ENCODE measurements around the gene RNF130.
"Not testable (repeated sequence)": the region's sequence is repeated elsewhere in the genome, so short reads cannot be mapped to it uniquely, and the experiment has no call there.

The RNF130 gene

GRCh38 chr5:180013678-180014077 lies 57.9 kb downstream of the RNF130 start:
- no peak for FAIRE-seq

- no peak for FAIRE-seq
These were observed 59.2 kb downstream of the RNF130 start for GRCh38 chr5:180012316-180012715.

- no peak for FAIRE-seq
These were observed 60.9 kb downstream of the RNF130 start for GRCh38 chr5:180010636-180011035.

GRCh38 chr5:180009581-180009980 lies 62.0 kb downstream of the RNF130 start:
- no peak for FAIRE-seq

GRCh38 chr5:180008433-180008832 lies 63.1 kb downstream of the RNF130 start:
- FAIRE-seq, result no peak

- FAIRE-seq, result no peak
These were observed 64.0 kb downstream of the RNF130 start for GRCh38 chr5:180007582-180007981.

GRCh38 chr5:180006141-180006540 lies 65.4 kb downstream of the RNF130 start:
- FAIRE-seq, result no peak

GRCh38 chr5:180003127-180003526 lies 68.4 kb downstream of the RNF130 start:
- FAIRE-seq, result no peak

- FAIRE-seq, result no peak
These were observed 69.8 kb downstream of the RNF130 start for GRCh38 chr5:180001742-180002141.

- FAIRE-seq, result no peak
These were observed 70.4 kb downstream of the RNF130 start for GRCh38 chr5:180001136-180001535.

- no peak for FAIRE-seq
These were observed 73.1 kb downstream of the RNF130 start for GRCh38 chr5:179998485-179998884.

- no peak for FAIRE-seq
These were observed 76.8 kb downstream of the RNF130 start for GRCh38 chr5:179994583-179995323.

GRCh38 chr5:179992855-179993254 lies 78.7 kb downstream of the RNF130 start:
- not testable (repeated sequence) for FAIRE-seq

- no peak for FAIRE-seq
These were observed 80.5 kb downstream of the RNF130 start for GRCh38 chr5:179991106-179991505.

GRCh38 chr5:179990525-179990924 lies 81.0 kb downstream of the RNF130 start:
- FAIRE-seq, result not testable (repeated sequence)

GRCh38 chr5:179986328-179986727 lies 85.2 kb downstream of the RNF130 start:
- FAIRE-seq, result no peak

GRCh38 chr5:179981636-179982035 lies 89.9 kb downstream of the RNF130 start:
- FAIRE-seq, result no peak

- FAIRE-seq, result no peak
These were observed 90.8 kb downstream of the RNF130 start for GRCh38 chr5:179980767-179981166.

- no peak for FAIRE-seq
These were observed 92.8 kb downstream of the RNF130 start for GRCh38 chr5:179978792-179979191.

- no peak for FAIRE-seq
These were observed 95.8 kb downstream of the RNF130 start for GRCh38 chr5:179975713-179976134.

- no peak for FAIRE-seq
These were observed 96.4 kb downstream of the RNF130 start for GRCh38 chr5:179974946-179975712.

GRCh38 chr5:179974246-179974945 lies 97.2 kb downstream of the RNF130 start:
- FAIRE-seq, result no peak

- FAIRE-seq, result no peak
These were observed 98.2 kb downstream of the RNF130 start for GRCh38 chr5:179973391-179973790.

- FAIRE-seq, result no peak
These were observed 102.4 kb downstream of the RNF130 start for GRCh38 chr5:179969110-179969509.
